GM10266 (cell line): ENCODE measurements around the gene FHIP1B.

Experiments used
- DNase-seq: peaks from one replicate; pipeline ENCODE4 v3.0.0; 2012; ENCODE audit errors: extremely low spot score
- CTCF ChIP-seq: IDR thresholded peaks from 2 replicates; pipeline ENCODE4 v1.5.1; 2012; ENCODE audit warnings: mild to moderate bottlenecking, low read depth; ENCODE audit not compliant: control insufficient read depth, insufficient read depth; ENCODE audit errors: missing control alignments

Gene FHIP1B

GRCh38 chr11:6237761-6238302 is 3.4 kb upstream of the FHIP1B start:
- no peak for DNase-seq
- no peak for TF ChIP-seq CTCF

GRCh38 chr11:6237266-6237665 is 2.8 kb upstream of the FHIP1B start:
- no peak for DNase-seq
- no peak for TF ChIP-seq CTCF

- TF ChIP-seq CTCF: no peak
- DNase-seq: no peak
Measured at GRCh38 chr11:6233984-6234386, 451 bp downstream of the FHIP1B start.

GRCh38 chr11:6232899-6233298 is 1.5 kb downstream of the FHIP1B start:
- no peak for DNase-seq
- TF ChIP-seq CTCF: no peak

GRCh38 chr11:6229911-6230310 is 4.5 kb downstream of the FHIP1B start:
- TF ChIP-seq CTCF: no peak

GRCh38 chr11:6228520-6228919 is 5.9 kb downstream of the FHIP1B start:
- TF ChIP-seq CTCF: no peak
- DNase-seq: no peak

More at GRCh38 chr11:6229911-6230310, 4.5 kb downstream of the FHIP1B start:
- no peak for DNase-seq

GRCh38 chr11:6225896-6226295 is 8.5 kb downstream of the FHIP1B start:
- no peak for TF ChIP-seq CTCF

More at GRCh38 chr11:6225896-6226295, 8.5 kb downstream of the FHIP1B start:
- DNase-seq: no peak
